BE2C (cell line): ENCODE measurements around the gene UQCC2.

Source experiments
- DNase-seq: peaks from one replicate; pipeline ENCODE4 v3.0.0-alpha.2; 2020
- H3K27me3 ChIP-seq: fragments of 250-450 bp; sonication (Bioruptor Pico); 2 replicates; pipeline ENCODE4 v1.5.1; 2020; ENCODE audit warnings: mild to moderate bottlenecking
- H3K36me3 ChIP-seq: fragments of 250-450 bp; sonication (Bioruptor Pico); 2 replicates; pipeline ENCODE4 v1.5.1; 2020; ENCODE audit warnings: mild to moderate bottlenecking
- H3K4me1 ChIP-seq: fragments of 250-450 bp; sonication (Bioruptor Pico); 2 replicates; pipeline ENCODE4 v1.5.1; 2020
- H3K4me3 ChIP-seq: 2 replicates; pipeline ENCODE4 v1.5.1; 2011; ENCODE audit warnings: low read depth, low read length
- H3K9me3 ChIP-seq: fragments of 250-450 bp; sonication (Bioruptor Pico); 2 replicates; pipeline ENCODE4 v1.5.1; 2020
- TF ChIP-seq, protein P1 (sequence below): IDR thresholded peaks from 2 replicates; pipeline ENCODE4 v1.5.1; 2012; ENCODE audit warnings: mild to moderate bottlenecking, low read depth, low read length

Gene UQCC2

DNA sequence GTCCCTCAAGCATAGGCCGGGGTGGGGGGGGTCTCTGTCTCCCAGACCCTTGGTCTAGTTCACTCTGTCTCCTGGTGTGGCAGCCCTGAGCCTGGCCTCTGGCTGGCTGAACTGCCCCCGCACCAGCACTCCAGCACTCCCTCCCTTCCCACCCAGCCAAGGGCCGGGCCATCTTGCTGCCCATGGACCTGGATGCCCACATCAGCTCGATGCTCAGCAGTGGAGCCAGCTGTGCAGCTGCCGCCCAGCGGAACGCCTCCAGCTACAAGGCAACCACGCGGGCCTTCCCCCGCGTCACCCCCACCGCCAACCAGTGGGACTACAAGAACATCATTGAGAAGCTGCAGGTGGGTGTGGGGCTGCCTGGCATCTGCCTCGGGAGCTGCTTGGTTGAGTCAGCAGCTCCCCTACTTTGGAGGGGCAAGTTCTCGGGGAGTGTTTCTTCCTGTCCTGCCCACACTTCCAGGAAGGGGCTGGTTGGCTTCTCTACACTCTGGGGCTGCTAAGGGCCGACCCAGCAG is 28.4 kb downstream of the UQCC2 start:
- Histone ChIP-seq H3K36me3 (no peaks in the 10 kb centered on the region), H3K4me1 (no peaks in the 10 kb centered on the region), H3K27me3 (no peaks in the 10 kb centered on the region), H3K9me3 (no peaks in the 10 kb centered on the region), H3K4me3 (no peak overlapping the region)
- no peak for DNase-seq
- TF ChIP-seq, protein P1, sequence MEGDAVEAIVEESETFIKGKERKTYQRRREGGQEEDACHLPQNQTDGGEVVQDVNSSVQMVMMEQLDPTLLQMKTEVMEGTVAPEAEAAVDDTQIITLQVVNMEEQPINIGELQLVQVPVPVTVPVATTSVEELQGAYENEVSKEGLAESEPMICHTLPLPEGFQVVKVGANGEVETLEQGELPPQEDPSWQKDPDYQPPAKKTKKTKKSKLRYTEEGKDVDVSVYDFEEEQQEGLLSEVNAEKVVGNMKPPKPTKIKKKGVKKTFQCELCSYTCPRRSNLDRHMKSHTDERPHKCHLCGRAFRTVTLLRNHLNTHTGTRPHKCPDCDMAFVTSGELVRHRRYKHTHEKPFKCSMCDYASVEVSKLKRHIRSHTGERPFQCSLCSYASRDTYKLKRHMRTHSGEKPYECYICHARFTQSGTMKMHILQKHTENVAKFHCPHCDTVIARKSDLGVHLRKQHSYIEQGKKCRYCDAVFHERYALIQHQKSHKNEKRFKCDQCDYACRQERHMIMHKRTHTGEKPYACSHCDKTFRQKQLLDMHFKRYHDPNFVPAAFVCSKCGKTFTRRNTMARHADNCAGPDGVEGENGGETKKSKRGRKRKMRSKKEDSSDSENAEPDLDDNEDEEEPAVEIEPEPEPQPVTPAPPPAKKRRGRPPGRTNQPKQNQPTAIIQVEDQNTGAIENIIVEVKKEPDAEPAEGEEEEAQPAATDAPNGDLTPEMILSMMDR: no peak

DNA sequence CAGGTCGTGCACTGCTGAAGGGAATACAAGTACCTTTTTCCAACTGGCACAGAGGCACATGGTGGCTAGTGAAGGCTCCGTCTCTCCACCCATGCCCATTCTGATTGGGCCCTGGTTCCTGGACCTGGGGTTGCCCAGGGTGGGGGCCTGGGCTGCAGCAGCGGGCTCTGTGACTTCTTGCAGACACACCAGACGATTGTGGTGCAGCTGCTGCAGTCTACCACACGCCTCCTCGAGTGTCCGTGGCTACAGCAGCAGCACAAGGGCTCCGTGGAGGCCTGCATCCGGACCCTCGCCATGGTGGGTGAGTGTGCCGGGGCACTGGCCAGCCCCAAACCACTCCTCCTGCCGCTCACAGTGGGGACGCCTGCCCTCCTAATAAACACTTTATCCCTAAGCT is 29.2 kb downstream of the UQCC2 start:
- no peaks in the 10 kb centered on the region for H3K36me3 ChIP-seq
- no peak overlapping the region for H3K4me3 ChIP-seq
- DNase-seq: no peak
- TF ChIP-seq, protein P1: no peak
- no peaks in the 10 kb centered on the region for H3K9me3 ChIP-seq
- no peaks in the 10 kb centered on the region for H3K27me3 ChIP-seq
- no peaks in the 10 kb centered on the region for H3K4me1 ChIP-seq

DNA sequence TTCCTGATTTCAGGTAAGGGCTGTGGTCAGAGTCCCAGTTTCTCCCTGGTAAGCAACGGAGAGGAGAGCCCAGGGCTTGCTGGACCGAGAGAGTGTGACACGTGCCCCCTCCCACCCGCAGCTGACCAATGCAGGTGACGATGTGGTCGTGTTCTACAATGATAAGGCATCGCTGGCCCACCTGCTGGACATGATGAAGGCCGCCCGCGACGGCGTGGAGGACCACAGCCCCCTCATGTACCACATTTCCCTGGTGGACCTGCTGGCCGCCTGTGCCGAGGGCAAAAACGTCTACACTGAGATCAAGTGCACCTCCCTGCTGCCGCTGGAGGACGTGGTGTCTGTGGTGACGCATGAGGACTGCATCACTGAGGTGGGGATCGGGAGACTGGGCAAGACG is 31.7 kb downstream of the UQCC2 start:
- TF ChIP-seq, protein P1: no peak
- H3K4me3 ChIP-seq: no peak overlapping the region
- no peak for DNase-seq
- H3K4me1 ChIP-seq: no peaks in the 10 kb centered on the region
- no peaks in the 10 kb centered on the region for H3K36me3 ChIP-seq
- H3K27me3 ChIP-seq: no peaks in the 10 kb centered on the region
- no peaks in the 10 kb centered on the region for H3K9me3 ChIP-seq

DNA sequence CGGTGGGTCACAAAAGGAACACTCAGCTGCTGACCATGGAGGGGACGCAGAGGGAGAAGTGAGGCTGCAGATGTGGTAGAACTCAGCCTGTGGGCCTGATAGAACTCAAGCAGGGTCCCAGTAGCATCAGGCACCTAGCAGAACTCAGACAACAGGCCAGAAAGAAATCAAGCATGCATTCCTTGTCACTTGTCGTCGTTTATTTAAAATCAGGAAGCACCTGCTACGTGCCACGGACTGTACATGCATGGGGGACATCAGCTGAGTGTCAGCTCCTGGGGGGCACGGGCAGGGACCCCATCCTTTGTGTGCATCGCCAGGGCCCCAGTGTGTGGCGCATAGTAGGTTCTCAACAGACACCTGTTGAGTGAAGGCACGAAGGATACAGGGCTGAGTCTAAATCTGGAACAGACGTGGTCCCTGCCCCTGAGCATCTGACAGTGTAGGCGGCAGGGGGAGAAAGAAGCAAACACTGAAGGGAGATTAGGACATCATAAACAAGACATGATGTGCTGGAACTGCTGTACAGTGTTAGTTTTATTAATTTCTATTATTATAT is 32.5 kb downstream of the UQCC2 start:
- Histone ChIP-seq H3K36me3 (no peaks in the 10 kb centered on the region), H3K9me3 (no peaks in the 10 kb centered on the region), H3K4me1 (no peaks in the 10 kb centered on the region), H3K4me3 (no peak overlapping the region), H3K27me3 (no peaks in the 10 kb centered on the region)
- TF ChIP-seq, protein P1: no peak
- no peak for DNase-seq

DNA sequence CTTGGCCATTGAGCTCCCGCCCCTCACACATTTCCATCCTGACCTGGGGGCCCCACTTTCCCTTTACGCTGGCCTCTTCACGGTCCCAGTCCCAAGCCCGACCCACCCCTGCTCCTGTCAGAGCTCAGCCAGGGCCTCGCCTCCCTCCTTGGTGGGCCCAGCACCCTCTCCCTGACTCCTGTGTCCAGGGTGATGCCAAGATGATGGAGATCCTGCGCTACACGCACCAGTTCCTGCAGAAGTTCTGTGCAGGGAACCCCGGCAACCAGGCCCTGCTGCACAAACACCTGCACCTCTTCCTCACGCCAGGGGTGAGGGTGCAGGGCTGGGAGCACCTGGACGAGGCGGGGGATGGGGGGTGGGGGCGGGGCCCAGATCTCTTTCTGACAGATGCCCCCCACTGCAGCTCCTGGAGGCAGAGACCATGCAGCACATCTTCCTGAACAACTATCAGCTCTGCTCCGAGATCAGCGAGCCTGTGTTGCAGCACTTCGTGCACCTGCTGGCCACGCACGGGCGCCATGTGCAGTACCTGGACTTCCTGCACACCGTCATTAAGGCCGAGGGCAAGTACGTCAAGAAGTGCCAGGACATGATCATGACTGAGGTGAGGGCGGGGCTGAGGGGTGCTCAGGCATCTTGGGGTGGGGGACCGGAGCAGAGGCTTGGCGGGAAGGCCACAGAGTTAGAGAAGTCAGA is 33.1 kb downstream of the UQCC2 start:
- Histone ChIP-seq H3K36me3 (no peaks in the 10 kb centered on the region), H3K4me3 (no peak overlapping the region), H3K4me1 (no peaks in the 10 kb centered on the region; the same call in 1 of the 2 replicates), H3K27me3 (no peaks in the 10 kb centered on the region), H3K9me3 (no peaks in the 10 kb centered on the region)
- TF ChIP-seq, protein P1: no peak
- DNase-seq: no peak

DNA sequence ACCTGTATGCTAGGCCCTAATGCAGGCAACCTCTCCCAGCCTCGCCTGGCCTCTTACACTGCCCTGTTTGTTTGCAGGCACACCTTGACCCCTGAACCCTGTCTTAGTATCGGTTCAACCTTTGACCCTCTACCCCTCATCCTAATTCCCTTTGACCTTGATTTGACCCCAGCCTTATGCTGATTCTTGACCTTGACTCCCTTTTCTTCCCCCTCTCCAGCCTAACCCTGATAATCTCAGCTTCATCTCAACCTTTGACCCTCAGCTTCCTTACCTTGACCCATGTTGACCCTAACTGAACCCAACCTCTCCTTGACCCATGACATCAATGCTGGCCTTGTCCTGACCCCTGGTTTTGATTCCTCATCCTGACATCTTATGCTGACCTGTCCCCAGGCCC is 33.8 kb downstream of the UQCC2 start:
- H3K4me1 ChIP-seq: peaks cover 3% of the 10 kb centered on the region; the same call in 1 of the 2 replicates
- TF ChIP-seq, protein P1: no peak
- no peaks in the 10 kb centered on the region for H3K9me3 ChIP-seq
- DNase-seq: no peak
- H3K36me3 ChIP-seq: no peaks in the 10 kb centered on the region
- no peak overlapping the region for H3K4me3 ChIP-seq
- H3K27me3 ChIP-seq: no peaks in the 10 kb centered on the region
